Measurements from ENCODE around the gene PLD1. TPM values are rescaled to one million over a fixed set of nuclear protein-coding genes. Genes with fewer than 3 reads are reported as not detected.
A peak's percentile ranks its signal among the peaks of the same experiment; 100 is the strongest.
"Not testable (repeated sequence)": the region's sequence is repeated elsewhere in the genome, so short reads cannot be mapped to it uniquely, and the experiment has no call there.

PLD1 gene
- total RNA-seq, 1 donor from 2014 or later = 0.21 TPM

DNA sequence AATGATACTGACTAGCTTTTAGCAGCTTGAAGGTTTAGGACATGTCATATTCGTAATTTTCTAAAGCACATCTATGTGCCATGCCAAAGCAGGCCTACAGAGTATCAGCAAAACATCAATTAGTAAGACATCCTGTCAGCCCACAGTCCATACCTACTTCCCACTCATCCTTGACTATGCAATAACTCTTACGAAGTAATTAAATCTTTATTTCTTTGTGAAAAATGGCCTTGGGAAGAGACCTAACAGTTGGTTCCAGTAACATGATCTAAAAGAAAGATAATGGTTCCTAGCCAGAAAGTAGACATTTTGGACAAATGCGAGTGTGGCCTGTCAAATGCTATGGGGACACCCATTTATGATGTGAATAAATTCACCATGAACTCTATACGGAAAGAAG is 177.5 kb downstream of the PLD1 start:
- peaks cover 2% of the 10 kb centered on the region for H3K4me1 Mint-ChIP-seq
- peaks cover 2% of the 10 kb centered on the region for H3K36me3 Mint-ChIP-seq

DNA sequence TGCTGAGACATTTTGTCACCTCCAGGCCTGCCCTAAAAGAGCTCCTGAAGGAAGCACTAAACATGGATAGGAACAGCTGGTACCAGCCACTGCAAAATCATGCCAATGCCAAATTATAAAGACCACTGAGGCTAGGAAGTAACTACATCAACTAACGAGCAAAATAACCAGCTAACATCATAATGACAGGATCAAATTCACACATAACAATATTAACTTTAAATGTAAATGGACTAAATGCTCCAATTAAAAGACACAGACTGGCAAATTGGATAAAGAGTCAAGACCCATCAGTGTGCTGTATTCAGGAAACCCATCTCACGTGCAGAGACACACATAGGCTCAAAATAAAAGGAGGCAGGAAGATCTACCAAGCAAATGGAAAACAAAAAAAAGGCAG is 183.5 kb downstream of the PLD1 start:
- not testable (repeated sequence) for H3K9ac ChIP-seq; H3K79me2 ChIP-seq (ENCODE audit: low read depth); H3K4me1 Mint-ChIP-seq; H3K36me3 ChIP-seq; H3K9me3 ChIP-seq (ENCODE audit: low read depth); H3K27me3 Mint-ChIP-seq (ENCODE audit: insufficient read depth, low read depth); H3K27me3 ChIP-seq; H3F3A ChIP-seq (ENCODE audit: low read depth); H2AFZ ChIP-seq (replicated peaks); H3K4me3 ChIP-seq; H3K27ac Mint-ChIP-seq; H3K4me3 Mint-ChIP-seq; DNase-seq (ENCODE audit: low spot score); H3K4me2 ChIP-seq; H3K27ac ChIP-seq; H4K20me1 ChIP-seq (ENCODE audit: low read depth); H3K4me1 ChIP-seq; H3K36me3 Mint-ChIP-seq
- H3K9me3 Mint-ChIP-seq = peaks cover 24% of the 10 kb centered on the region

More for the DNA sequence above, 177.5 kb downstream of the PLD1 start:
- Mint-ChIP-seq H3K9me3 (peaks cover 10% of the 10 kb centered on the region), H3K4me3 (no peak overlapping the region), H3K27ac (no peak overlapping the region), H3K27me3 (ENCODE audit: insufficient read depth, low read depth) (peaks cover 2% of the 10 kb centered on the region)
- Histone ChIP-seq H3K9me3 (ENCODE audit: low read depth) (no peaks in the 10 kb centered on the region), H3K4me3 (no peak overlapping the region), H3K27ac (no peak overlapping the region), H3K4me1 (no peaks in the 10 kb centered on the region), H3K4me2 (no peak overlapping the region), H2AFZ (replicated peaks) (no peak overlapping the region), H4K20me1 (ENCODE audit: low read depth) (no peaks in the 10 kb centered on the region), H3K36me3 (no peaks in the 10 kb centered on the region), H3F3A (ENCODE audit: low read depth) (no peaks in the 10 kb centered on the region), H3K9ac (no peak overlapping the region), H3K79me2 (ENCODE audit: low read depth) (no peaks in the 10 kb centered on the region), H3K27me3 (no peaks in the 10 kb centered on the region)
- DNase-seq (ENCODE audit: low spot score) = no peak
- TF ChIP-seq EZH2 (IDR thresholded peaks at IDR 0.05) (no peak), EZH2phosphoT487 (IDR thresholded peaks at IDR 0.05) (no peak)
- TF ChIP-seq, protein P1, sequence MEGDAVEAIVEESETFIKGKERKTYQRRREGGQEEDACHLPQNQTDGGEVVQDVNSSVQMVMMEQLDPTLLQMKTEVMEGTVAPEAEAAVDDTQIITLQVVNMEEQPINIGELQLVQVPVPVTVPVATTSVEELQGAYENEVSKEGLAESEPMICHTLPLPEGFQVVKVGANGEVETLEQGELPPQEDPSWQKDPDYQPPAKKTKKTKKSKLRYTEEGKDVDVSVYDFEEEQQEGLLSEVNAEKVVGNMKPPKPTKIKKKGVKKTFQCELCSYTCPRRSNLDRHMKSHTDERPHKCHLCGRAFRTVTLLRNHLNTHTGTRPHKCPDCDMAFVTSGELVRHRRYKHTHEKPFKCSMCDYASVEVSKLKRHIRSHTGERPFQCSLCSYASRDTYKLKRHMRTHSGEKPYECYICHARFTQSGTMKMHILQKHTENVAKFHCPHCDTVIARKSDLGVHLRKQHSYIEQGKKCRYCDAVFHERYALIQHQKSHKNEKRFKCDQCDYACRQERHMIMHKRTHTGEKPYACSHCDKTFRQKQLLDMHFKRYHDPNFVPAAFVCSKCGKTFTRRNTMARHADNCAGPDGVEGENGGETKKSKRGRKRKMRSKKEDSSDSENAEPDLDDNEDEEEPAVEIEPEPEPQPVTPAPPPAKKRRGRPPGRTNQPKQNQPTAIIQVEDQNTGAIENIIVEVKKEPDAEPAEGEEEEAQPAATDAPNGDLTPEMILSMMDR (IDR thresholded peaks at IDR 0.05) = no peak

DNA sequence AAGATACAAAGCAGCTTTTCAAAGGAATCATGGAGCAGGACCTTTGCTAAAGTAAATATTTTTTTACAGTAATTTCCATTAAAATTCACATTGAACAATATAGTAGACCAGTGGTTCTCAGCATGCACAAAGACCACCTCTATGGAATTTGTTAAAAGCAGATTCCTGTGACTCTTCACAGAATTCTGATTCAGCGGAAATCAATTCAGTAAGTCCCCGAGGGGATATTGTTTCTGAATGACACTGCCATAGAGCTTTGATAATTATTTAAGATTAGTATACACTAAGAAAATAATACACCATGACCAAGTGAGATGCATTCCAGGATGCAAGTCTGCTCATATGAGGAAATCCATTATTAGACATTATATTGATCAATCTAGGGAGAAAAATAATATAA is 188.2 kb downstream of the PLD1 start:
- peaks cover 10% of the 10 kb centered on the region for H3K9me3 ChIP-seq (ENCODE audit: low read depth)

DNA sequence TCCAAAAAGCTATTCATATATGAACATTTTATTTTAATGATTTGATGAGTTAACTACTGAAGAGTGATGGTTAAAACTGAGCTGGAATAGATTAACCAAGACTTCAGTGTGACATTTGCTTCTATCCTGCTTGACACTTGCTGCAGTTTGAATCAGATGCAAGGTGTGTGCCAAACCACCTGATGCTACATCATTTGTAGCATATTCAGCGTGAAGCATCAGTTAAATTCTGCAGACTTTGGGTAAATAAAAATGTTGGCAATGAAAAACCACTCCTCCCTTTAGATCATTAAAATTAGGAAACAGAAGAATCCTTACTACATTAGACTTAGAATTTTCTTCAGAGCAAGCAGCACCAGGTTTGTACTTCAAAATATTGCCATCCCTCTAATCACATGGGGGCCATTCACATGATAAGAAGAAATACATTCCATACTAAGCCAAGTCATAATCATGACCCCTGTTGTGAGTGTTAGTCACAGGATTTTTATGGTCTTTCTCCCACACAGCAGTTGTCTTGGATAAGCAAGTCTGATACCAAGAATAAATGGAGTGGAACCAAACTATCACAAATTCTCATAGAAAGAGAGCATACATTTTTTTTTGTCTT is 189.4 kb downstream of the PLD1 start:
- Histone ChIP-seq H3K36me3 (no peaks in the 10 kb centered on the region), H3K79me2 (ENCODE audit: low read depth) (no peaks in the 10 kb centered on the region), H3K27me3 (no peaks in the 10 kb centered on the region), H3K4me3 (no peak overlapping the region), H3K4me1 (no peaks in the 10 kb centered on the region), H3K4me2 (no peak overlapping the region), H3K27ac (no peak overlapping the region), H2AFZ (replicated peaks) (no peak overlapping the region), H3K9me3 (ENCODE audit: low read depth) (peaks cover 10% of the 10 kb centered on the region), H4K20me1 (ENCODE audit: low read depth) (no peaks in the 10 kb centered on the region), H3K9ac (no peak overlapping the region), H3F3A (ENCODE audit: low read depth) (no peaks in the 10 kb centered on the region)
- no peaks in the 10 kb centered on the region for H3K27me3 Mint-ChIP-seq (ENCODE audit: insufficient read depth, low read depth)
- no peak for DNase-seq (ENCODE audit: low spot score)
- peaks cover 10% of the 10 kb centered on the region for H3K36me3 Mint-ChIP-seq
- TF ChIP-seq EZH2phosphoT487 (IDR thresholded peaks at IDR 0.05) (no peak), EZH2 (IDR thresholded peaks at IDR 0.05) (no peak)
- TF ChIP-seq, protein P1 (IDR thresholded peaks at IDR 0.05) = no peak
- peaks cover 28% of the 10 kb centered on the region for H3K9me3 Mint-ChIP-seq
- H3K4me3 Mint-ChIP-seq = peak overlapping the region; percentile 10
- no peak overlapping the region for H3K27ac Mint-ChIP-seq
- peaks cover 31% of the 10 kb centered on the region for H3K4me1 Mint-ChIP-seq

More for the DNA sequence above, 188.2 kb downstream of the PLD1 start:
- no peak overlapping the region for H3K4me3 Mint-ChIP-seq
- TF ChIP-seq EZH2 (IDR thresholded peaks at IDR 0.05) (no peak), EZH2phosphoT487 (IDR thresholded peaks at IDR 0.05) (no peak)
- TF ChIP-seq, protein P1 (IDR thresholded peaks at IDR 0.05) = no peak
- peak overlapping the region; percentile 79 for H3K27ac Mint-ChIP-seq
- Histone ChIP-seq H2AFZ (replicated peaks) (no peak overlapping the region), H3K4me1 (no peaks in the 10 kb centered on the region), H3K4me2 (no peak overlapping the region), H4K20me1 (ENCODE audit: low read depth) (no peaks in the 10 kb centered on the region), H3F3A (ENCODE audit: low read depth) (no peaks in the 10 kb centered on the region), H3K27ac (no peak overlapping the region), H3K79me2 (ENCODE audit: low read depth) (no peaks in the 10 kb centered on the region), H3K36me3 (no peaks in the 10 kb centered on the region), H3K9ac (no peak overlapping the region), H3K27me3 (no peaks in the 10 kb centered on the region), H3K4me3 (no peak overlapping the region)
- H3K36me3 Mint-ChIP-seq = peaks cover 7% of the 10 kb centered on the region
- no peak for DNase-seq (ENCODE audit: low spot score)
- no peaks in the 10 kb centered on the region for H3K27me3 Mint-ChIP-seq (ENCODE audit: insufficient read depth, low read depth)
- peaks cover 31% of the 10 kb centered on the region for H3K4me1 Mint-ChIP-seq
- peaks cover 21% of the 10 kb centered on the region for H3K9me3 Mint-ChIP-seq
